ENCODE measurements around the gene CHKA. TPM values are rescaled to one million over a fixed set of nuclear protein-coding genes. Genes with fewer than 3 reads are reported as not detected.

The CHKA gene
- total and polyA plus RNA-seq, 2 experiments from 2014 or later, result 3.6 to 4.2 TPM

DNA sequence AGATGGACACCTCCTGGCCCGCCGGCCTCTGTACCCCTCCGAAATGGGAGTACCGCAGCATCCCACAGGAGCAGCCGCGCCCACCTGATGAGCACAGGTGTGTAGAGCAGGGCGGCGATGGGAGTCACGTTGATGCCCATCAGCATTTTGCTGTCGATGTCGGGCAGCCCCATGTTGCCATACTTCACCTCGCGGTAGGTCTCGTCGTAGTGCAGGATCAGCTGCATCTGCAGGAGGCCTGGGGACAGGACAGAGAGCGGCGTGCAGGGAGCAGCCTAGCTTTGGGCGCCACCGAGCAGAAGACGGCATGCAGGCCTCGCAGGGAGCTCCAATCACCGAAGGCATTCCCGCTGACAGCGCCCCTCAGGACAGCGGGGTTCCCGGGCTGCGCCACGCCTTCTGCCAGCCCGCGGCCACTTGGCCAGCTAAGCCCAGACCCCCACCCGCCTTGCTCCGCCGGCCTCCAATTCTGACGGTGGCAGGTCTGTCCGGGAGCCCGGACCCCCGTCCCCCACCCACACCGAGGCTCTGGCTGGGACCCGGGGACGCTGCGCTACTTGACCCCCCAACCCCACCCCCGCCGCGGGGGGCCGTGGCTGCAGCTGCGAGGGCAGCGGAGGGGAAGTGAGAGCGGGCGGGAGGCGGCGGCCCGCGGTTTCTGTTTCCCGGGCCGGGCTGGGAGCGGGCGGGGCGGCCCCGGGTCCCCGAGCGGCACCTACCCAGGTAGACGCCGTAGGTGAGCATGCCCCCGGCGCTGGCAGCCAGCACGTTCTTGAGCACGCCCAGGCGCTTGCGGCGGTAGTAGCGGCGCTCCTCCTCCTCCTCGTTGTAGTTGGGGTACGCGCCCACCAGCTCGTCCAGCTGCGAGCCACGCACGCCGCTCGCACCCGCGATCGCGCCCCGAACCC is 118.0 kb downstream of the CHKA start:
- Histone ChIP-seq H3K4me2 (ENCODE audit: unreplicated experiment) (peak overlapping the region; percentile 64), H3K4me3 (peak overlapping the region; percentile 68), H3K79me2 (ENCODE audit: insufficient read depth) (no peaks in the 10 kb centered on the region), H3K9me2 (ENCODE audit: insufficient read depth) (no peaks in the 10 kb centered on the region), H3K27ac (no peak overlapping the region), H3K9me3 (ENCODE audit: low read depth) (no peaks in the 10 kb centered on the region), H3K4me1 (ENCODE audit: insufficient read depth) (no peaks in the 10 kb centered on the region), H2AFZ (peak overlapping the region; percentile 69), H4K20me1 (ENCODE audit: insufficient read depth) (no peaks in the 10 kb centered on the region), H3K27me3 (replicated peaks; ENCODE audit: insufficient read depth) (no peaks in the 10 kb centered on the region), H3F3A (ENCODE audit: insufficient read depth) (no peaks in the 10 kb centered on the region; the same call in 1 of the 2 replicates), H3K9ac (peak overlapping the region; percentile 60), H3K36me3 (ENCODE audit: low read depth) (no peaks in the 10 kb centered on the region)
- in situ Hi-C loops (cut with MboI), result no loop called here
- peak; percentile 46 for DNase-seq
- TF ChIP-seq EZH2phosphoT487 (IDR thresholded peaks at IDR 0.05; ENCODE audit: insufficient read depth, low read depth) (no peak), EZH2 (IDR thresholded peaks at IDR 0.05; ENCODE audit: insufficient read depth, poor library complexity, severe bottlenecking) (no peak)
- 27 to 56% methylated on average over 22 to 67 of the region's 86 CpGs for WGBS, 2 experiments (ENCODE audit: low coverage in 1 of 2, low lambda C conversion rate in 2 of 2, missing lambda C conversion rate in 2 of 2)

Small RNA genes lying within 50 kb of the gene (microRNA-seq; reads per million reads assigned to microRNA genes)
- gene MIR4691 (ENCODE audit: borderline number of aligned reads) (not detected), gene MIR6753 (ENCODE audit: borderline number of aligned reads) (not detected), gene MIR7113 (ENCODE audit: borderline number of aligned reads) (not detected)

Small RNA genes lying within 50 kb of the gene (small RNA-seq; reads per million reads assigned to genes)
- gene MIR6753 (ENCODE audit: low read depth, low replicate concordance), result not detected

Other genes with a start within 250 kb of the CHKA start
- gene UNC93B1, start 117.3 kb downstream of the CHKA start, total RNA-seq (2014; rRNA removed; shearing (Covaris generic)), result 37.7 and 41.1 TPM in 2 replicates
- gene UNC93B1, start 117.3 kb downstream of the CHKA start, polyA plus RNA-seq (2016; fragmentation: Nextera tagmentation; extraction: Ambion mirVana), result 20.9 and 24.6 TPM in 2 replicates
- 63.9 and 70.7 TPM in 2 replicates for gene ALDH3B1, start 111.1 kb downstream of the CHKA start, total RNA-seq (2014; rRNA removed; shearing (Covaris generic))
- gene ALDH3B1, start 111.1 kb downstream of the CHKA start, polyA plus RNA-seq (2016; fragmentation: Nextera tagmentation; extraction: Ambion mirVana), result 42.7 and 43.4 TPM in 2 replicates
- 114 and 117 TPM in 2 replicates for gene NDUFS8, start 90.7 kb downstream of the CHKA start, total RNA-seq (2014; rRNA removed; shearing (Covaris generic))
- 219 and 230 TPM in 2 replicates for gene NDUFS8, start 90.7 kb downstream of the CHKA start, polyA plus RNA-seq (2016; fragmentation: Nextera tagmentation; extraction: Ambion mirVana)
- 118 and 146 TPM in 2 replicates for gene TCIRG1, start 82.4 kb downstream of the CHKA start, total RNA-seq (2014; rRNA removed; shearing (Covaris generic))
- gene TCIRG1, start 82.4 kb downstream of the CHKA start, polyA plus RNA-seq (2016; fragmentation: Nextera tagmentation; extraction: Ambion mirVana), result 65.8 and 75.9 TPM in 2 replicates
- gene KMT5B, start 91.9 kb upstream of the CHKA start, total RNA-seq (2014; rRNA removed; shearing (Covaris generic)), result 17.7 and 25.9 TPM in 2 replicates
- gene KMT5B, start 91.9 kb upstream of the CHKA start, polyA plus RNA-seq (2016; fragmentation: Nextera tagmentation; extraction: Ambion mirVana), result 21.0 and 22.9 TPM in 2 replicates
- 73.7 and 89.4 TPM in 2 replicates for gene C11orf24, start 150.6 kb upstream of the CHKA start, total RNA-seq (2014; rRNA removed; shearing (Covaris generic))
- gene C11orf24, start 150.6 kb upstream of the CHKA start, polyA plus RNA-seq (2016; fragmentation: Nextera tagmentation; extraction: Ambion mirVana), result 105 and 109 TPM in 2 replicates
- 3.0 and 4.3 TPM in 2 replicates for gene LRP5, start 191.2 kb upstream of the CHKA start, total RNA-seq (2014; rRNA removed; shearing (Covaris generic))
- gene LRP5, start 191.2 kb upstream of the CHKA start, polyA plus RNA-seq (2016; fragmentation: Nextera tagmentation; extraction: Ambion mirVana), result 2.1 and 3.0 TPM in 2 replicates